ENCODE results near the gene CCDC92.
A peak's percentile ranks its signal among the peaks of the same experiment; 100 is the strongest.

The CCDC92 gene

DNA sequence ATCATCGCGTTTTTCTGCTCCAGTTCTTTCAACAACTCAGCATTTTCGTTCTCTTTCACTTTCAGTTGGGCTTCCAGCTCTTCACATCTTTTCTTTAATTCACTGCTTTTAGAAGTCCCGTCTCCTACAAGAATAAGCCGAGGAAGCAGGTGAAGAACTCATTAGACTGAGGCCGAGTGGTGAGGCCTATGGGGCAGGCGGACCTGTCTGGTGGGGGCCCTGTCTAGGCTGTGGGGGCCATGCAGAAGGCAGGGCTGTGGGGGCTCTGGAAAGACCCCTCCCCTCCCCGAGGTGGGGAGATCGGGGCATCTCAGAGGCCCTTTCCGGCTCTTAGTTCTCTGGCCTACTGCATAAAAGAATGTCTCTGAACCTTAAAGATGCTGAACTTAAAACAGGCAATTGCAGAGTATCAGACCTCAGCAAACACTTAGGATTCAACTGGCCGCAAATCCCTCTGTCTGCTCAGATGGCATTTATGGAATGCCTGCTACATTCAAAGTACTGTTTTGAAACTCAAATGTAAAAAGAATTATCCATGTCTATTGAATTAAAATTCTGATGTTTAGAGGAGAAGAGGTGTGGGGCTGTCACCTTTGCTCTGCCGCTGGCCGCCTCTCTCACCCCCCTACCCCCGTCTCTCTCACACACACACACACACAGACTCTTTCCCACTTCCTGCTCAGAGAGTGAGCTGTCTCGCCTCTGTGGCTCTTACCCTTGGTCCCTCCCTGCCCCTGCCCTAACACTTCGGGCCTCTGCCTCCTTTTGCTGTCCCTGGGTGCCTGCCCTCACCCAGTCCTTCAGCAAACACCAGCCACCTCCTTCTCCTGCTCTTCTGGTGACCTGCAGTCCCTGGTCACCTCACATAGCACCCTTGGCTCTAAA lies 34.7 kb downstream of the CCDC92 start:
- peak in 1 of 2 donors; percentile 21 for DNase-seq (ENCODE audit: low read depth in 1 of 2, low spot score in 1 of 2)

DNA sequence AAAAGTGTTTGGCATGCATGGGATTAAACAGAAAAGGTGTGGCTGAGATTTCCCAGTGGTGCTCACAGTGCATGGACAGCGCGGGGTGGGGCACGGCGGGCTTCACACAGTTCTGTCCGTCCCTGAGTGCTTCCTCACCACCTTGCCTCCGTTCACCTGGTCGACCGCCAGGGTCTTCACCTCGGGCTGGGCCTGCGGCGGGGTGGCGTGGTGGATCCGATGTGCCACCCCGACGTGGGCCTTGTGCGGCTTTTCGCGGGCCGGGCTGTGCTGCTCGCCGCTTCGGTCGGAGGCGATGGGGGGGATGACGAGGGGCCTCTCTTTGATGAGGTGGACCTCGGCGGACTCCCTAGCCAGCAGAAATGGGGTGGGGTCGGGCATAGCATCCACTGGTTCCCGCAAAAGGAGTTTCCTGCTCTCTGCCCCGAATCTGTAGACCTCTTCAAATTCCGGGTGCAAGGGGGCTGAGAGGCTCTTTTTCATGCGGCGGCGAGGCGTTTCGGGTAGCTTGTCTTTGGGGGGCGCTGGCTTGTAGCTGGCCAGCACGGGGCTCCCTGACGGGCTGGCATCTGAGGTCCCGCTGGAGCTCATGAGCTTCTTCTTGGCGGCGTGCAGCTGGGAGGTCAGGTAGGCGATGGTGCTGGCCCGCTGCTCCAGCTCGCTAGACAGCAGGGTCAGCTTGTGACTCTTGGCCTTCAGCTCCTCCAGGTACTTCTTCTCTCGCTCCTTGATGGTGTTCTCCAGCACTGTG lies 35.5 kb downstream of the CCDC92 start:
- DNase-seq (ENCODE audit: low read depth in 1 of 2, low spot score in 1 of 2) = no peak

DNA sequence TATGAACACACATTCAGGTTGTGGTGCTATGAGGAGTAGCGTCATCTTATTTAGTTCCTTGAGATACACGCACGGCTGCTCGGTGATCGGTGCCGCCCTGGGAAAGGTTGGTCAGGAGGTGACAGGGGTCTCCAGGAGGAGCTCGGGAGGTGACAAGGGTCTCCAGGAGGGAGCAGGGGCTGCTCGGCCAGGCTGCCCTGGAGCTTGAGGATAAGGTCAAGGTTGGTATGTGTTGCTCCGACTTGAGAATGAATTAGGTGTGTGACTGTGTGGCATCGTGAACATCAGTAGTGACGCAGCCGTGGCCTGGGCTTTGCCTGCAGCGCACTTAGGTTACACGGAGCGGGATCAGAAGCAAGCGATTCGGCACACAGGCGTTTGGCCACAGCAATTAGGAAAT lies 36.2 kb downstream of the CCDC92 start:
- no peak for DNase-seq (ENCODE audit: low read depth in 1 of 2, low spot score in 1 of 2)

DNA sequence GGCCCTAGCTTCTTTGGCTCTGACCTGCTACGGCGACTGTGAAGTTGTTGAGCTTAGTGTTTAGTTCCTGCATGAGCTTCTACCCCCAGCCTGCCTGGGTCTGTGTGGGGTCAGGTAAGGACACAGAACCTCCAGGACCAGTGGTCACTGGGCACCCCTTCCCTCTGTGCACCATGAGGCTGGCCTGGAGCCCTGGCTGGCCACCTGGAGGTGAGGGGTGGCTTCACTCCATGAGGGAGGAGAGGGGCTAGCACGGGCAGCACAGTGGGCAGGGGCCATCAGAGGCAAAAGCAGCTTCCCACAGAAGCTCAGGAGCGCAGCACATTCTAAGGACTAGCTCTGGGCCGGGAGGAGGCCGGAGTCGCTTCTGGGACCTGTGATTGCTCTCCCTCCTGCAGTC lies 36.7 kb downstream of the CCDC92 start:
- no peak for DNase-seq (ENCODE audit: low read depth in 1 of 2, low spot score in 1 of 2)

DNA sequence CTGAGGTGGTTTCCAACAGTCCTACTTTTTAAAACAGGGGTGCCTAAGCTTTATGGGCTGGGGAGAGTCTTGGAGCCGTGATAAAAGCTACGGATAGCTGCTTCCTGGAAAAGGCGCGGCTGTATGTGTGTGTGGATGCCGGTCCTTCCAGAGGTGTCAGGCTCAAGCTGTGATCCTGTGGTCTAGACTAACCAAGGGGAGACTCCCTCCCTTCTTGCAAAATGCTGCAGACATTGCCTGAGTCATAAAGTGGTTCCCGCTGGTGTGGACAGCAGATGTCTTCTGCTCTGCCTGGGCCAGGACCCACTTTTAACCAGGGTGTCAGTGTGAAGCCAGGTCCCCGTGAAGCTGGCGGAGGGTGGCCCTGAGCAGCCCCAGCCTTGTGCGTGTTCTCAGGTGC lies 37.8 kb downstream of the CCDC92 start:
- DNase-seq (ENCODE audit: low read depth in 1 of 2, low spot score in 1 of 2) = no peak

DNA sequence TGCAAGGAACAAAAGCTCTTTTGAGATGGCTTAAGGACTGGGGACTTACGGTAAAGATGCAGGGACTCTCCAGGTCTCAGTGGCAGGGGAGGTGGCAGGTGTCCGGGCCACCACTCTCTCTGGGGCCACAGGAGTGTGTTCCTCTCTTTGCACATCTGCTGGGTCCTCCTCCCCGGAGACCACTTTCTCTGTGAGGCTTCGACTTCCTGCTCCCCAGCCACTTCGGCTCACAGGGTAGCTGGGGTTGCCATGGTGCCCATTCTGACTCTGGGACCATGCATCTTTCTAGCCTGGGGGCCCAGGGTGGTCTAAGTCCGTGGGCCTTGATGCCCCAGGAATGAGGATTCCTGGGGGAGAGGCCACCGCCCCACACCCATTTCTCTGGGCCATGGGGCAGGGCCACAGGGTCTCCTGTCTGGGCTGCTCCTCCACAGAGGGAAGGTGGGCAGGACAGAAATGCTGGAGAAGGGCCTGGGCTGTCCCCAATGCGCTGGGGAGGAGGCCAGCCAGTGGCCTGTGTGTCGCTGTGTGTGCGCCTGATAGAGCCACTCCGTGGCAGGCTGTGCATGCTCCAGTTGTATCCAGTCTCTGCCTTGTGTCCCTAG lies 38.5 kb downstream of the CCDC92 start:
- no peak for DNase-seq (ENCODE audit: low read depth in 1 of 2, low spot score in 1 of 2)

DNA sequence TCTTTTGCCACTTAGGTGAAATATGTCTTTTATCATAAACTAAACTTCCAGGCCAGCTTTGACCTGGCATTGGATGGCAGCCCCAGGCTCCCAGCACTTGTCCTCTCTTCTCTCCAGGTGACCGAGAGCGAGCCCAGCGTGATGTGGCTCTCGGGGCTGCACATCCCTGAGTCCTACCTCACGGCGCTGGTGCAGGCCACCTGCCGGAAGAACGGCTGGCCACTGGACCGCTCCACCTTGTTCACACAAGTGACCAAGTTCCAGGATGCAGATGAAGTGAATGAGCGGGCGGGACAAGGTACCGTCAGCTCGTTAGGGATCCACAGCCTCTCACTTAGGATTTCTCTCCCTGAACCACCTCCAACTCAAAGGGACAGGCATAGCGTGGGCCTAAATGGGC lies 39.4 kb downstream of the CCDC92 start:
- DNase-seq (ENCODE audit: low read depth in 1 of 2, low spot score in 1 of 2) = no peak

DNA sequence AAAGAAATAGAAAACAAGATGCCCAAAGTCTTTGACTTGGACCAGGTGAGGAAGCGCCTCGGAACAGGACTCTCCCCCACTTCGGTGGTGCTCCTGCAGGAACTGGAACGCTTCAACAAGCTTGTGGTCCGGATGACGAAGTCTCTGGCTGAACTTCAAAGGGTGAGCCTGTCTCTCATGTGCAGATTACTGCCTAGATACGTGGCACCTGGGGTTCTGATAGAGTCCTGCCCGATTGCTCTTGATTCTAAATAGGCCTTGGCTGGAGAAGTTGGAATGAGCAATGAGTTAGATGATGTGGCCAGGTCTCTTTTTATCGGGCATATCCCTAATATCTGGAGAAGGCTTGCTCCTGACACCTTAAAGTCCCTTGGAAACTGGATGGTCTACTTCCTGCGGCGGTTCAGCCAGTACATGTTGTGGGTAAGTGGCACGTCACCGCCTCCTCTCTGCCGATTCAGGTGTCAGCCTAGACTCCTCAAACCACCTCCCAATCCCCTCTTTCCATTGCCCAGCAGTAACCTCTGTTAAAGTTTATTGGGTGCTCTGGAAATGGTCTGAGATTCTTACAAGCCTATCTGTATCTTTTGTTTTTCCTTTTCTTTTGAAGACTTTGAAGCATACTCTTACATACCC lies 40.8 kb downstream of the CCDC92 start:
- DNase-seq (ENCODE audit: low read depth in 1 of 2, low spot score in 1 of 2) = peak in 1 of 2 donors; percentile 22

DNA sequence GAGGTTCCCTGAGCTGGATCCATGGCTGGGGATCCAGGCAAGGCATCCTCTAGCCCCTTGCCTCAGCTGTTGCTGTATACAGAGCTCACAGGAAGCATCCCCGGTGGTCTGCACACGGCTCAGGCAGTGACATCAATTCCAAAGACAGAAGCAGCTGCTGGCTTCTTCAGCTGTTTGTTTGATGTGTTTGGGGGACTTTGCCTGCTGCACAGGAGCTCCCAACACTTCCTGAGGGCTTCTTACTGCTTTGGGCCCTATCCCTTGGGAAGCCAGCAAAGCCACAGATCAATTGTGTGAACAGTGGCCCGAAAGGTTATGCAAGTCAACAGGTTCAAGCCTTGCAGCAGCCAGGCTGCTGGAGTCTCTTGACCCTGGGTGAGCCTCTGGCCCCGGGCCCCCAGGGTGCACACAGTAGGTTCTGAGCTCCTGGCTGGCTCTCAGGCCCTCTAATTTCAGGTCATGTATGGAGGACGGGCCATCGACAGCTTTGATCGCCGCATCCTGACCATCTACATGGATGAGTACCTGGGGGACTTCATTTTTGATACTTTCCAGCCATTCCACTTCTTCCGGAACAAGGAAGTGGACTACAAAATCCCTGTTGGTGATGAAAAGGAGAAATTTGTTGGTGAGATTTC lies 42.6 kb downstream of the CCDC92 start:
- no peak for DNase-seq (ENCODE audit: low read depth in 1 of 2, low spot score in 1 of 2)

DNA sequence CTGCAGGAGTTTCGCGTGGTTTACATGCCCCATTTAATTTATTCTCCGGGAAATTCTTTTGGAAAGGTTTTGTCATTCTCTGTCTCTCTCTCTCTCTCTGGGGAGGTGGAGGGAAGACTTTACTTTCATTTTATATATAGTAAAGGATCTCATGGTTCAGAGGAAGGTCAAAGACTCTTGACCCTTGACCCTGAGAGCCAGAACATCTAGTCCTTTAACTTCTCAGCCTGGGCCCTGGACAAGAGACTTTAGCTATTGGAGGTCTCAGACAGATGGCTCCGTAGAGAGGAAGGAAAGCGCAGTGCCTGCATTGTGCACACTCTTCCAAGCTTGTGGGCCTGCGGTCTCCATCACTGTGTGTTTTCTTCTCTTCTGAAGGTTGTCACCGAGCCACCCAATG lies 43.7 kb downstream of the CCDC92 start:
- no peak for DNase-seq (ENCODE audit: low read depth in 1 of 2, low spot score in 1 of 2)

DNA sequence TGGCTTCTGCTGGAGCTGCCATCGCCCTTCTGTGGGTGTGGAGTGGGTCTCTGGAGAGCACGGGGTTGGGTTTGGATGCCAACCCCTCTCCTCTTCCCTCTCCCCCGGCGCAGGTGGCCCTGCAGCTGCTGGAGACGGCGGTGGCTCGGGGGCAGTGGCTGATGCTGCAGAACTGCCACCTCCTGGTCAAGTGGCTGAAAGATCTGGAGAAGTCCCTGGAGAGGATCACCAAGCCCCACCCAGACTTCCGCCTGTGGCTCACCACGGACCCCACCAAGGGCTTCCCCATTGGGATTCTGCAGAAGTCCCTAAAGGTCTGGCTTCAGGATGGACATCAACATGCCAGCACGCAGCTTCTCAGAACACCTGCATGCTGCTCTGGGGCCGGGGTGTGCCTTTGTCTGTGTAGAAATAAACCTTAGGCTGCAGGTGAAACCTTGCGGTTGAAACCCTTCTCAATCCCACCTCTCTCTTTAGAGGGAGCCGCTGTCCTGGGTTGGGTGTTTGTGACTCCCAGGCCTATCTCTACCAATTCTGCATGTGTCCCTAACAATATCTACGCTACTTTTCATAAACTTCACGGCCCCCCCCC lies 44.3 kb downstream of the CCDC92 start:
- DNase-seq (ENCODE audit: low read depth in 1 of 2, low spot score in 1 of 2) = no peak

DNA sequence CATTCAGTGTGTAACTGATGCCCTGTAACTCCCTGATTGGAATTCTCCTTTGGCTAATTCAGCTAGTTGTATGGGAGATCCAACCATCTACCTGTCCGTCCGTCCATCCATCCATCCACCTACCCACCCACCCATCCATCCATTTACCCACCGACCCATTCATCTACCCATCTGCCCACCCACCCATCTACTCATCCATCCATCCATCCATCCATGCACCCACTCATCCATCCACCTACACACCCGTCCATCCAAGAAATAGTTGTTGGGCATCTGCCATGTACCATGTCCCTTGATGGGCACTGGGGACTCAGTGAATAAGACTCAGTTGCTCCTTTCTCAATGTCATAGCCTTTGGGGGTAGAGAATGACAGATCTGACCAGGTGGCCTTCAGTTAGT lies 48.1 kb downstream of the CCDC92 start:
- no peak for DNase-seq (ENCODE audit: low read depth in 1 of 2, low spot score in 1 of 2)

DNA sequence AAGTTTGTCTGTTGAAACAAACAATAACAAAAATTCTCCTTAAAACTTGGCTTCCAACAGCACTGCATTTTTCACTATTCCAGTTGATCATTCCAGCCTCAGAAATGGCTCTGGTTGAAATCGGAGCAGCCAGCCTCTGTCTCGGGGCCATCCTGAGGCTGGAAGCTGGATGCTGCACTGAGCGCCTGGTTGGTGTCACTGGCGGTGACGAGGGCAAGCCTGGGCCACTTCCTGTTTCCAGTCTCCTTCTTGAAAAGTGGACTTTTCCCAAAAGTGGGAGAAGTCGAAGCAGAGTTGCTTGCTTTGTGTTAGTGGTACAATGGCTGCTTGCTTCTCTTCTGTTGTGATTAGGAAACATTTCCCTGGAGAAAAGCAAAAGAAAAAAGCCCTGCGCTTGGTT lies 48.7 kb downstream of the CCDC92 start:
- DNase-seq (ENCODE audit: low read depth in 1 of 2, low spot score in 1 of 2) = no peak

DNA sequence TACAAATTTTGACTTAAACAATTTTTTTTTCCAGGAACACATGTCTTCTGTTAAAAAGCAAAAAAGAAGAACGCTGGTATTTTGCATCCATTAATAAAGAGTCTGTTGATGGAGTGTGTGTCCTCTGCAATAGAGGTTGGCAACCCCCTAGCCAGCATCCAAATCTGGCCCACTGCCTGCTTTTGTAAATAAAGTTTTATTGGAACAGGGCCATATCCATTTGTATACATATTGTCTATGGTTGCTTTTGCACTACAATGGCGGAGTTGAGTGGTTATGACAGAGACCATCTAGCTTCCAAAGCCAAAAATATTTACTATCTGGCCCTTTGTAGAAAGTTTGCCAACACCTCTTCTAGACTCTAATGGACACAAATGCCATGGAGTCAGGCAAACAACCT lies 49.6 kb downstream of the CCDC92 start:
- no peak for DNase-seq (ENCODE audit: low read depth in 1 of 2, low spot score in 1 of 2)

DNA sequence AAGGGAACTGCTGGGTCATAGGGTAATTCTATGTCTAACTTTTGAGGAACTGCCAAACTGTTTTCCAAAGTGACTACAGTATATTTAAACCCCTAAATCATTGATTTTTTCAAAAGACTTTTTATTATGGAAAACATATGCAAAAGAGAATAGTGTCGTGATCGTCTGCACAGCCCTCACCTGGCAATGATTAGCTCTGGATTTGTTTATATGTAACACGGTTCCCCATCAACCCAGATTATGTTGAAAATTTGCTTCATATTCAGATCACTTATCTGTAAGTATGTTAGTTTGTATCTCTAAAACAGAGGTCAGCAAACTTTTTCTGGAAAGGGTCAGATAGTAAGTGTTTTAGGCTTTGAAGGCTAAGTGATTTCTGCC lies 52.7 kb downstream of the CCDC92 start:
- no peak for DNase-seq (ENCODE audit: low read depth in 1 of 2, low spot score in 1 of 2)

DNA sequence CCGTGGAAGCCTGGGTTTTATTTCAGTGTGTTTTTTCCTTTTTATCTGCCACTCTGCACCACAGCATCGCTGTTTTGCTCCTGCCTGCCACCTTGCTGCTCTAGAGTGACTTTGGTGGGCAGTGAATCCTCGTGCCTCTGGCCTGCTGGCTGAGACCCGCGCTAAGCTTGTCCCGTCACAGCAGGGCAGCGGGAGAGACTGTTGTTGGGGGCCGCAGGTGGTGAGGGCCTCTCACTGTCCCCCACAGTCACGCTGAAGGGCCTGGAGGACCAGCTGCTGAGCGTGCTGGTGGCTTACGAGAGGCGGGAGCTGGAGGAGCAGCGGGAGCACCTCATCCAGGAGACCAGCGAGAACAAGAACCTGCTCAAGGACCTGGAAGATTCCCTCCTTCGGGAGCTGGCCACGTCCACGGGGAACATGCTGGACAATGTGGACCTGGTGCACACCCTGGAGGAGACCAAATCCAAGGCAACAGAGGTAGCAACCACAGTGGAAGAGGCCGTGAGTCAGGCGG lies 55.2 kb downstream of the CCDC92 start:
- DNase-seq (ENCODE audit: low read depth in 1 of 2, low spot score in 1 of 2) = no peak

DNA sequence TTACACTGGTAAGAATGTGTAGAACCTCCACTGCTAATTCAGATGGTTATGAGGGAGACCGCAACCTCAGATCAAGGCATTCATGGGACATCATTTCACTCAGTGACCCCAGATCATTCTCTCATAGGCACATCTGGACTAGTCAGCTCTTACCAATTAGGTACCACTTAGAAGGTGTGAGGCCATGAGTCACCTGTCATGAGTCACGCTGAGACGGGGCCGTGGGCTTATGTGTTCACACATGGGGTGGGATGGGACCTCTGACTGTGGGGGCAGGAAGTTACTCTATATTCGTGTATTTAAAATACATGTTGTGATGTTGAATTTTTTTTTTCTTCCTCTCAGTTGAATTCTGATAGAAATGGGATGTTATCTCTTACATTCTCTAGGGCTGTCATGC lies 55.9 kb downstream of the CCDC92 start:
- DNase-seq (ENCODE audit: low read depth in 1 of 2, low spot score in 1 of 2) = peak in 1 of 2 donors; percentile 39

DNA sequence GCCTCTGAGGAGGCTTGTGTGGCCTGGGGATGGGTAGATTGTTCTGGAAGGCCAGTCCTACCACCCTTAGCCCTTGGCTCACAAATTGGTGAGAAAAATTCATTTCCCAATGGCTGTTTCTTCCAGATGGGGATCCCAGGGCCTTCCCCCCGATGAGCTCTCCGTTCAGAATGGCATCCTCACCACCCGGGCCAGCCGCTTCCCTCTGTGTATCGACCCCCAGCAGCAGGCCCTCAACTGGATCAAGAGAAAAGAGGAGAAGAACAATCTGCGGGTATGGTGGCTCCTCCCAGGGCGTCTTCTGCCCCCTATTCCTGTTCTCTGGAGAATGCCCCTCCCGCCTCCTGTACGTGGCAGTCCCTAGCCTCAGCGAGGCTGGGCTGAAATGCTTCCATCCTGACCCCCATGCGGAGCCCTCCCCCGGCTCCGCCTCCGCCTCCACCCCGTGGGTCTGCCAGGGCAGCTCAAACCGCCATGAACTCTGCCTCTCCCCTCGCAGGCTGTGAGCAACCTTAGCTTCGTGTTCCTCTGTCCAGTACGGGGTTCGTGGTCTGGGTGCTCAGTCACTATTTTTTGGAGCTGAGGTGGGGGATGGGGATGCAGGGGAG lies 57.8 kb downstream of the CCDC92 start:
- DNase-seq (ENCODE audit: low read depth in 1 of 2, low spot score in 1 of 2) = no peak

DNA sequence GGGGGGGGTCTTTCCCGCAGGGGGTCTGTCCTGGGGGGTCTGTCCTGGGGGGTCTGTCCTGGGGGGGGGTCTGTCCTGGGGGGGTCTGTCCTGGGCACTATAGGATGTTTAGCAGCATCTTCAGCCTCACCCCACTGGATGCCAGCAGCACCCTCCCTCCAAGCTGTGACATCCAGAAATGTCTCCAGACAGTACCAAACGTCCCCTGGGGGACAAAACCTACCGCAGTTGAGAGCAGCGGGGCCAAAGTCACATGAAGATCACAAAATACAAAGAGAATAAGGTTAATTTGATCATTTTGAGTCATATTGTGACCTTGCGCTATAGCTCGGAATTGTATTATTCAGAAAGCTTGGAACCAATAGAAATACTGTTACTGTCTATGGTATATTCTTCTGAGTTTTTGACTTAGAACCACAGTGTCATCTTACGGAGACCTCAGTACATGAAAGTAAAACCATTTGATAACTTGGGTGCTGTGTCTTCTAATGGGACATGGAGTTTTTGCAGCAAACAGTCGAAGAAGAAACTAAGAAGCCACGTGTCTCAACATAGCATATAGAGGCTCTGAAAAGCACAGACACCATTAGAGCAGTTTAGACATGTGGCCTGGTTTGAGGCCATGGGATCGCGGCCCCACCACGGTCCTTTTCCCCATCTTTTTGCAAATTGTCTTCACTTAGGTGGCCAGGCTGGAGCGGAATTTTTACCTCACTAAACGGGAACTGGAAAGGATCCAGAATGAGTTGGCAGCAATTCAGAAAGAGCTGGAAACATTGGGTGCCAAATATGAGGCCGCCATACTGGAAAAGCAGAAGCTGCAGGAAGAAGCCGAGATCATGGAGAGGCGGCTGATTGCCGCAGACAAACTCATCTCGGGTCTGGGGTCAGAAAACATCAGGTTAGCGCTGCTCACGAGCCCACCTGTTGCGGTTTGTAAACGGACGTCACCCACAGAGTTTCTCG lies 59.9 kb downstream of the CCDC92 start:
- no peak for DNase-seq (ENCODE audit: low read depth in 1 of 2, low spot score in 1 of 2)
